ENCODE data around the gene EHBP1.

The EHBP1 gene

DNA sequence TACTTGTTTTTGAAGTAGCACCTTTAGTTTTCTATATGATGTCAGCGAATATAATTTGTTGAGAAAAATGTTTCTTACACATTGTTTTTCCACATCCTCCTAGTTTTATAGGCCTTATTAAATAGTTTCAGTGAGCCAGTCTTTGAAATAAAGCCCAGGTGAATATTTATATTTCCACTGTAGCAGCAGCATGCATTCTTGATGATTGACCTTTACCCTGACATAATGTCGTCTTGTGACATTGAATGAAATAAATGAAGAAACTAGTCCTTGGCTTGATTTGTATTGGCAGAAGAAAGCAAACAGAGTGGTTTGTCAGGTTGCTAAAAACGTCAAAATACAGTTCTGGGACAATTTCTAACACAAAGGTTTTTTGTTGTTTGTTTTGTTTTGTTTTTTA is 84.4 kb downstream of the EHBP1 start:
- TF ChIP-seq FOXP2 (optimal IDR thresholded peaks at IDR 0.05; ENCODE audit: borderline replicate concordance, extremely low read depth, extremely low read length, insufficient read depth), result no peak
- TF ChIP-seq POLR2AphosphoS5 (IDR thresholded peaks at IDR 0.05; ENCODE audit: low read depth, low read length), result no peak

DNA sequence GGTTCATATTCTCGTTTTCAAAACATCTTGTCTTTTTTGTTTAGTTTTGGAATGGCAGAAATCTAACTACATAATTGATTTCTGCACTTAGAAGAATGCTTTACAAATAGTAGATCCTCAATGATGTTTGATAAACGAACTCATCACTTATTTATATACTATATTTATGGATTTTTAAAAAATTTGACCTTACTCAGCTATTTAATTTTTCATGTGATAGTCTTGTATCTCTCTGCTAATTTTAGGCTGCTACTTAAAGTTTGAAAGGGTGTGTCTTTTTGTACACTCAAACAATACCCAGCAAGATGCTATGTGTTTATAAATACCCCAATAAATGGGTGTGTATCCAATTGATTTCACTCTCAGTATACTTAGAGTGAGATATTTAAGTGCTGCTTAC is 86.9 kb downstream of the EHBP1 start:
- TF ChIP-seq TAF1 (IDR thresholded peaks at IDR 0.05; ENCODE audit: borderline replicate concordance, insufficient read depth, low read length), result no peak
- TF ChIP-seq POLR2AphosphoS5 (IDR thresholded peaks at IDR 0.05; ENCODE audit: low read depth, low read length), result no peak
- TF ChIP-seq, protein P1, sequence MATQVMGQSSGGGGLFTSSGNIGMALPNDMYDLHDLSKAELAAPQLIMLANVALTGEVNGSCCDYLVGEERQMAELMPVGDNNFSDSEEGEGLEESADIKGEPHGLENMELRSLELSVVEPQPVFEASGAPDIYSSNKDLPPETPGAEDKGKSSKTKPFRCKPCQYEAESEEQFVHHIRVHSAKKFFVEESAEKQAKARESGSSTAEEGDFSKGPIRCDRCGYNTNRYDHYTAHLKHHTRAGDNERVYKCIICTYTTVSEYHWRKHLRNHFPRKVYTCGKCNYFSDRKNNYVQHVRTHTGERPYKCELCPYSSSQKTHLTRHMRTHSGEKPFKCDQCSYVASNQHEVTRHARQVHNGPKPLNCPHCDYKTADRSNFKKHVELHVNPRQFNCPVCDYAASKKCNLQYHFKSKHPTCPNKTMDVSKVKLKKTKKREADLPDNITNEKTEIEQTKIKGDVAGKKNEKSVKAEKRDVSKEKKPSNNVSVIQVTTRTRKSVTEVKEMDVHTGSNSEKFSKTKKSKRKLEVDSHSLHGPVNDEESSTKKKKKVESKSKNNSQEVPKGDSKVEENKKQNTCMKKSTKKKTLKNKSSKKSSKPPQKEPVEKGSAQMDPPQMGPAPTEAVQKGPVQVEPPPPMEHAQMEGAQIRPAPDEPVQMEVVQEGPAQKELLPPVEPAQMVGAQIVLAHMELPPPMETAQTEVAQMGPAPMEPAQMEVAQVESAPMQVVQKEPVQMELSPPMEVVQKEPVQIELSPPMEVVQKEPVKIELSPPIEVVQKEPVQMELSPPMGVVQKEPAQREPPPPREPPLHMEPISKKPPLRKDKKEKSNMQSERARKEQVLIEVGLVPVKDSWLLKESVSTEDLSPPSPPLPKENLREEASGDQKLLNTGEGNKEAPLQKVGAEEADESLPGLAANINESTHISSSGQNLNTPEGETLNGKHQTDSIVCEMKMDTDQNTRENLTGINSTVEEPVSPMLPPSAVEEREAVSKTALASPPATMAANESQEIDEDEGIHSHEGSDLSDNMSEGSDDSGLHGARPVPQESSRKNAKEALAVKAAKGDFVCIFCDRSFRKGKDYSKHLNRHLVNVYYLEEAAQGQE (IDR thresholded peaks at IDR 0.05; ENCODE audit: insufficient read depth in 1 of 2, low read depth in 2 of 2, low read length in 2 of 2), result no peak
- no peak for TF ChIP-seq SIN3A (IDR thresholded peaks at IDR 0.05; ENCODE audit: borderline replicate concordance, insufficient read depth, low read length)
- TF ChIP-seq FOXP2 (optimal IDR thresholded peaks at IDR 0.05; ENCODE audit: borderline replicate concordance, extremely low read depth, extremely low read length, insufficient read depth), result no peak

DNA sequence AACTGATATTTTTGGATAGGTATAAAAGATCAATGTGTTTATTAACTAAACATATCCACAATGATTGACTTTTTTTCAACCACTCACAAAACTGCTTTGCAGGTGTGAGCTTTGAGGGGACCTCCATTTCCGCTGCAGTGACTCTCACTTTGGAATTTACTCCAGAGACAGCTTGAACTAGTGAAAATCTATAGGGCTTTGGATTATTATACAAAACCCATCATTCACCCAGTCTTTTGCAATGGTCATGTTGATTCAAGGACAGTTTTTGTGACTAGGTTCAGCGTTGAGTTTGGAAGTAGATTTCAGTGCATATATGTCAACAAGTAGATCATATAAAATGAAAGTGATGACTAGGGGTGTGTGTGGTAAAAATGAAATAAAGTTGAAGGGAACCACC is 87.7 kb downstream of the EHBP1 start:
- no peak for TF ChIP-seq POLR2AphosphoS5 (IDR thresholded peaks at IDR 0.05; ENCODE audit: low read depth, low read length)
- no peak for TF ChIP-seq TAF1 (IDR thresholded peaks at IDR 0.05; ENCODE audit: borderline replicate concordance, insufficient read depth, low read length)
- no peak for TF ChIP-seq FOXP2 (optimal IDR thresholded peaks at IDR 0.05; ENCODE audit: borderline replicate concordance, extremely low read depth, extremely low read length, insufficient read depth)
- TF ChIP-seq SIN3A (IDR thresholded peaks at IDR 0.05; ENCODE audit: borderline replicate concordance, insufficient read depth, low read length), result no peak
- TF ChIP-seq, protein P1 (IDR thresholded peaks at IDR 0.05; ENCODE audit: insufficient read depth in 1 of 2, low read depth in 2 of 2, low read length in 2 of 2), result no peak

DNA sequence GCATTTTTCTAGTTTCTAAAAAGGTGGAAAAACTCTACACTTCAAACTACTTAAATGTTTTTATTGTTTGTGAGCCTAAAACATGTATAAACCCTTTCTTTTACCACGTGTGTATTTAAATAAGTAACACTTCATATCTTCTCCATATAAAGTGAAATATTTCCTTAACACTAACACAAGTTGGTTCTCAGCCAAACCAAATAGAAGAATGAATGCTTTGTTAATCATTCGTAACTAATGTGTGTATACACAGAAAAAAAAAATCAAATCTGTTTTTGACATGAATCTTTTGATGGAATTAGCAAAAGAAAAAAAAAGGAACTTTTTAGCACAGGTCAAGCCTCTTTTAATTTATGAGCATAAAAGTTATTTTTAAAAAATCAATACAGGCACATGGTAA is 89.3 kb downstream of the EHBP1 start:
- TF ChIP-seq, protein P1 (IDR thresholded peaks at IDR 0.05; ENCODE audit: insufficient read depth in 1 of 2, low read depth in 2 of 2, low read length in 2 of 2), result no peak
- TF ChIP-seq SIN3A (IDR thresholded peaks at IDR 0.05; ENCODE audit: borderline replicate concordance, insufficient read depth, low read length), result no peak
- TF ChIP-seq POLR2AphosphoS5 (IDR thresholded peaks at IDR 0.05; ENCODE audit: low read depth, low read length), result no peak
- TF ChIP-seq FOXP2 (optimal IDR thresholded peaks at IDR 0.05; ENCODE audit: borderline replicate concordance, extremely low read depth, extremely low read length, insufficient read depth), result no peak
- no peak for TF ChIP-seq TAF1 (IDR thresholded peaks at IDR 0.05; ENCODE audit: borderline replicate concordance, insufficient read depth, low read length)

DNA sequence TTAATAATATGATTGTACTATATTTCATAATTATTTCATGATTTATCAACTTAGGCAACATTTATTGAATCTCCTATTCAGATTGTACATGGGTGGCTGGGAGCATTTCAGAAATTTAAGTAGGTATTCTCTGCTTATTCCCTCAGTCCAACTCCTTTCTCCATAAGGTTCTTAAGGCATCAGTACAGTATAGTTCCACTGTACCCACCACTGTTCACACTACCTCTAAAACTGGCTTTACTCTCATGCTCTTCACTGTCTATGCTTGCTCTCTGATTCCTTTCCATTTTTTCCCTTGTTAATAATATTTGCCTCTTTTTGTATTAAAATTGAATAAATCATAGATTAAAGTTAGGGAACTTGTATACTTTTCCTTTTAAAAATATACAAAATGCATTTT is 89.8 kb downstream of the EHBP1 start:
- no peak for TF ChIP-seq TAF1 (IDR thresholded peaks at IDR 0.05; ENCODE audit: borderline replicate concordance, insufficient read depth, low read length)

DNA sequence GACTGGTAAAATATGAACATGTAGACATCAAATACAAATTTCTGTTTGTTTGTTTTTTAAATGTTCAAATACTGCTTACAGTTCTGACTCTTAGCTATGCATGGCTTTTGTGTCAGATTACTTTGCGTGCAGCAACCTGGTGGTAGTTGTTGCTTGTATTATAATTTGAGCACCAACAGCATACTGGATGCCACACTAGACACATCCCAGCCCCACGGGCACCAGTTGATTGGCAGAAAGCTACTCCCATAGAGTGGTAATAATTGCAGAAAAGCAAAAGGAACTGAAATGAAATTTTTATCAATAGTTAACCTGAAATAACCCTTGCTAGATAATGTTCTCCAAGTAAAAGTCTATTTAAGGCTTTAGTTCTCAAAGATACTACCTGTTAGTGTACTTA is 91.6 kb downstream of the EHBP1 start:
- TF ChIP-seq TAF1 (IDR thresholded peaks at IDR 0.05; ENCODE audit: borderline replicate concordance, insufficient read depth, low read length), result no peak
- TF ChIP-seq, protein P1 (IDR thresholded peaks at IDR 0.05; ENCODE audit: insufficient read depth in 1 of 2, low read depth in 2 of 2, low read length in 2 of 2), result no peak
- TF ChIP-seq SIN3A (IDR thresholded peaks at IDR 0.05; ENCODE audit: borderline replicate concordance, insufficient read depth, low read length), result no peak
- no peak for TF ChIP-seq FOXP2 (optimal IDR thresholded peaks at IDR 0.05; ENCODE audit: borderline replicate concordance, extremely low read depth, extremely low read length, insufficient read depth)
- TF ChIP-seq POLR2AphosphoS5 (IDR thresholded peaks at IDR 0.05; ENCODE audit: low read depth, low read length), result no peak
